Spleen (tissue), 7 donors: Measurements from ENCODE around the gene SYNJ1.

ENCODE experiments used
- POLR2A ChIP-seq, 3 donors: fragments of 450-650 bp; IDR thresholded peaks; one replicate each; pipeline ENCODE4 v1.5.1; 2017; ENCODE audit warnings: antibody characterized with exemption in 3 of 3, mild to moderate bottlenecking in 1 of 3
- POLR2AphosphoS5 ChIP-seq, 3 donors: sonication (generic); formaldehyde crosslinking; IDR thresholded peaks; one replicate each; pipeline ENCODE4 v1.5.1; 2017; ENCODE audit warnings: antibody characterized with exemption in 3 of 3
- TF ChIP-seq, protein P1 (sequence below), 11 experiments: fragments of 200-600 bp in 7 of 11; fragments of 450-650 bp in 4 of 11; sonication (generic) in 4 of 11; IDR thresholded peaks in 8 of 11; conservative IDR thresholded peaks in 3 of 11; 1 replicate in 7 of 11; 2 replicates in 4 of 11; pipeline versions ENCODE4 v1.4.0 to v1.8.0; 2016 to 2021; ENCODE audit warnings: antibody characterized with exemption in 11 of 11, inconsistent platforms in 4 of 11, mild to moderate bottlenecking in 1 of 11
- donor health status: DM: no; HTN: no; CAD: no; lungs with moderate emphysema.
- donor health status: DM: no; HTN: no; CAD: no.
- donor health status: DM: no; HTN: no; CAD: no.

DNA sequence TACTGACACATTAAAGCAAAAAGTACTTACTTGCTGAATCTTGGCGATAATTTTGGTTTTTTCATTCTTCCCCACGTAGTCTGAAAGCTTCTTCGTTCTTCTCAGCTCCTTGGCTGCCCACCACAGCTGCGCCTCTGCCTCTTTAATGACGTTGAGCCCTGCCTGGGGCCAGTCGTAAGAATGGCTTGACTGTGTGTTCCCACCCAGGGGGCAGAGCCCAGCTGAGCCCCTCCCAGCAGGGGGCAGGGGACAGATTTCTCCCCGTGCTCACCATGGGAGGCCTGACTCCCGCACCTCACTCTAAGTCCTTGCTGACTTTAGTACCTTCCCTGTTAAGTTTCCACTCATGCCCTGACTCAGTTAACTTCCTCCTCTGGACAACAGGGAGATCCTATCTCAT, 124.7 kb downstream of the SYNJ1 start:
- TF ChIP-seq POLR2AphosphoS5 (IDR thresholded peaks at IDR 0.05) (no peak), POLR2A (IDR thresholded peaks at IDR 0.05) (no peak)
- TF ChIP-seq, protein P1, sequence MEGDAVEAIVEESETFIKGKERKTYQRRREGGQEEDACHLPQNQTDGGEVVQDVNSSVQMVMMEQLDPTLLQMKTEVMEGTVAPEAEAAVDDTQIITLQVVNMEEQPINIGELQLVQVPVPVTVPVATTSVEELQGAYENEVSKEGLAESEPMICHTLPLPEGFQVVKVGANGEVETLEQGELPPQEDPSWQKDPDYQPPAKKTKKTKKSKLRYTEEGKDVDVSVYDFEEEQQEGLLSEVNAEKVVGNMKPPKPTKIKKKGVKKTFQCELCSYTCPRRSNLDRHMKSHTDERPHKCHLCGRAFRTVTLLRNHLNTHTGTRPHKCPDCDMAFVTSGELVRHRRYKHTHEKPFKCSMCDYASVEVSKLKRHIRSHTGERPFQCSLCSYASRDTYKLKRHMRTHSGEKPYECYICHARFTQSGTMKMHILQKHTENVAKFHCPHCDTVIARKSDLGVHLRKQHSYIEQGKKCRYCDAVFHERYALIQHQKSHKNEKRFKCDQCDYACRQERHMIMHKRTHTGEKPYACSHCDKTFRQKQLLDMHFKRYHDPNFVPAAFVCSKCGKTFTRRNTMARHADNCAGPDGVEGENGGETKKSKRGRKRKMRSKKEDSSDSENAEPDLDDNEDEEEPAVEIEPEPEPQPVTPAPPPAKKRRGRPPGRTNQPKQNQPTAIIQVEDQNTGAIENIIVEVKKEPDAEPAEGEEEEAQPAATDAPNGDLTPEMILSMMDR (IDR thresholded peaks at IDR 0.05 in 8 of 11, conservative IDR thresholded peaks at IDR 0.05 in 3 of 11): no peak
